Measurements from ENCODE around the gene HAUS7.
A peak's percentile ranks its signal among the peaks of the same experiment; 100 is the strongest.

Gene HAUS7

DNA sequence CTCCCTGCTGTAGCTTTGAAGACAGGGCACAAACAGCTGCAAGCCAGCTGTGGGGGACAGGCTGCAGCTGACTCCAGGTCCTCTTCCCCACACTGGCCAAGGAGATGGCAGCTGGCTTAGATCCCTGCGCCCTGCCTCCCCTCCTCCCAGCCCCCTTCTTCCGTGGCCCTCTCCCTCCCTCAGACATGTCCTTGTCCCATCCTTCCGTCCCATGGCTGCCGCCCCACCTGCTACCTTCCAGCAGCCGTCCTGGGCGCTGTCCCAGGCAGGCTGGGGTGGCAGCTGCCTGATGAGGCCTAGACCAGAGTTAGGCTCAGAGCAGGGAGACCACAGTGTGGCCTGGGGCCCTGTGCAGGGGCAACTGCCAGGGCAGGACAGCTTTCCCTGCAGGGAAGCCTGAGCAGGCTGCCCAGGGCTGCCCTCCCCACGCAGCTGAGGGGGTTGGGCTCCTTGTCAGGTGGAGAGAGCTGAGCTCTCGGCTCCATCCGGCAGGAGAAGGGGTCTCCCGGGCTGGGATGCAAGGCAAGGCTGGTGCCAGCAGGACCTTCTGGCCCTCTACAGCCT is 21.1 kb upstream of the HAUS7 start:
- no peak for TF ChIP-seq Cebpa-rat (IDR thresholded peaks at IDR 0.05)
- Histone ChIP-seq H3K36me3 (no peaks in the 10 kb centered on the region), H3K9ac (peak overlapping the region in 8 of 11 experiments; percentile 36 to 73 (median 56); a peak in 16 of 22 replicates), H3K4me3 (peak overlapping the region in 3 of 10 experiments; percentile 7 to 31 (median 13); a peak in 3 of 20 replicates), H3K4me1 (peaks cover 36 to 98% (median 97%) of the 10 kb centered on the region in 10 experiments), H4K20me1 (peaks cover 0 to 80% (median 0%) of the 10 kb centered on the region in 11 experiments; a peak in 7 of 22 replicates), H3K9me3 (replicated peaks in 1 of 11) (no peaks in the 10 kb centered on the region), H3K27me3 (peaks cover 0 to 85% (median 59%) of the 10 kb centered on the region in 11 experiments; a peak in 19 of 22 replicates), H3K27ac (peak overlapping the region in 8 of 11 experiments; percentile 26 to 81 (median 68); a peak in 15 of 22 replicates), H3K4me2 (peak overlapping the region; percentile 50 to 86 (median 76))

GRCh38 chrX:153490217-153490930 is 20.0 kb upstream of the HAUS7 start:
- Histone ChIP-seq H3K27ac (peak overlapping the region in 6 of 11 experiments; percentile 60 to 81 (median 69); a peak in 10 of 22 replicates), H3K4me1 (peaks cover 36 to 98% (median 97%) of the 10 kb centered on the region in 10 experiments), H3K4me2 (peak overlapping the region in 10 of 11 experiments; percentile 19 to 86 (median 76); a peak in 18 of 22 replicates), H4K20me1 (peaks cover 0 to 75% (median 0%) of the 10 kb centered on the region in 11 experiments; a peak in 9 of 22 replicates), H3K4me3 (no peak overlapping the region), H3K9ac (peak overlapping the region in 4 of 11 experiments; percentile 60 to 73 (median 66); a peak in 5 of 22 replicates), H3K27me3 (peaks cover 6 to 88% (median 64%) of the 10 kb centered on the region in 11 experiments; a peak in 20 of 22 replicates), H3K36me3 (no peaks in the 10 kb centered on the region), H3K9me3 (replicated peaks in 1 of 11) (no peaks in the 10 kb centered on the region)
- TF ChIP-seq Cebpa-rat (IDR thresholded peaks at IDR 0.05), result no peak

- Histone ChIP-seq H3K36me3 (no peaks in the 10 kb centered on the region), H3K9me3 (replicated peaks in 1 of 11) (no peaks in the 10 kb centered on the region), H3K4me1 (peaks cover 27 to 100% (median 97%) of the 10 kb centered on the region in 10 experiments; a peak in 19 of 20 replicates), H3K27me3 (peaks cover 20 to 94% (median 74%) of the 10 kb centered on the region in 11 experiments), H3K9ac (peak overlapping the region in 2 of 11 experiments; percentile 10 to 29; a peak in 3 of 22 replicates), H3K4me2 (peak overlapping the region; percentile 44 to 83 (median 67)), H4K20me1 (peaks cover 0 to 78% (median 0%) of the 10 kb centered on the region in 11 experiments; a peak in 10 of 22 replicates), H3K4me3 (no peak overlapping the region), H3K27ac (peak overlapping the region in 3 of 11 experiments; percentile 25 to 40 (median 40); a peak in 4 of 22 replicates)
- TF ChIP-seq Cebpa-rat (IDR thresholded peaks at IDR 0.05), result no peak
Measured at GRCh38 chrX:153488231-153488914, 18.0 kb upstream of the HAUS7 start.

GRCh38 chrX:153487590-153488071 is 17.3 kb upstream of the HAUS7 start:
- peaks cover 27 to 100% (median 96%) of the 10 kb centered on the region in 10 experiments; a peak in 19 of 20 replicates for H3K4me1 ChIP-seq
- H3K9me3 ChIP-seq (replicated peaks in 1 of 11), result no peaks in the 10 kb centered on the region
- peak overlapping the region in 8 of 11 experiments; percentile 38 to 83 (median 76); a peak in 15 of 22 replicates for H3K4me2 ChIP-seq
- H3K27ac ChIP-seq, result peak overlapping the region in 1 of 11 experiments; percentile 32; a peak in 1 of 22 replicates
- H3K9ac ChIP-seq, result 0 out of 22 replicates have a peak overlapping the region, but pooled peaks of 1 of the 11 experiments have one; percentile 4
- H3K36me3 ChIP-seq, result no peaks in the 10 kb centered on the region
- TF ChIP-seq Cebpa-rat (IDR thresholded peaks at IDR 0.05), result no peak
- no peak overlapping the region for H3K4me3 ChIP-seq
- peaks cover 0 to 79% (median 0%) of the 10 kb centered on the region in 11 experiments; a peak in 10 of 22 replicates for H4K20me1 ChIP-seq
- H3K27me3 ChIP-seq, result peaks cover 22 to 94% (median 74%) of the 10 kb centered on the region in 11 experiments

DNA sequence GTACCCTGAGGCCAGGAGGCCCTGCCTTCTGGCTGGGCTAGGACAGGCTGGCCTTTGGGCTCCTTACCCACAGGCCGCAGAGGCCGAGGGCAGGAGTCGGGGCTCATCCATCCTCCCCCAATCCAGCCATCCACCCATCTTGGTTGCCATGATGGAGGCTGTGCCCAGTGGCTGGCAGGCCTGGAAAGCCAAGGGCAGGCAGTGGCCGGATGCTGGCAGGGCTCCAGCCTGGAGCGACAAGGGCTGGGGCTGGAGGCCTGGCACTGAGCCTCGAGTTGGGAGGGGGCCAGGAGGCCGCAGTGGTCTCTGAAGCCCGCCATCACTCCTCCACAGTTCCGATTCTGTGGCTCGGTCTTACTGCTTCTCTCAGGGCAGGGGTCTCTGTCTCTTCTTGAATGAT is 15.8 kb upstream of the HAUS7 start:
- H3K4me2 ChIP-seq, result peak overlapping the region in 9 of 11 experiments; percentile 28 to 83 (median 76); a peak in 16 of 22 replicates
- no peaks in the 10 kb centered on the region for H3K9me3 ChIP-seq (replicated peaks in 1 of 11)
- H4K20me1 ChIP-seq, result peaks cover 0 to 72% (median 0%) of the 10 kb centered on the region in 11 experiments; a peak in 10 of 22 replicates
- H3K4me1 ChIP-seq, result peaks cover 13 to 100% (median 96%) of the 10 kb centered on the region in 10 experiments; a peak in 19 of 20 replicates
- peaks cover 22 to 94% (median 66%) of the 10 kb centered on the region in 11 experiments for H3K27me3 ChIP-seq
- H3K4me3 ChIP-seq, result no peak overlapping the region
- no peak overlapping the region for H3K9ac ChIP-seq
- no peaks in the 10 kb centered on the region for H3K36me3 ChIP-seq
- TF ChIP-seq Cebpa-rat (IDR thresholded peaks at IDR 0.05), result no peak
- H3K27ac ChIP-seq, result no peak overlapping the region

- Histone ChIP-seq H3K9me3 (replicated peaks in 1 of 11) (no peaks in the 10 kb centered on the region), H3K4me2 (peak overlapping the region in 10 of 11 experiments; percentile 23 to 83 (median 72); a peak in 18 of 22 replicates), H4K20me1 (peaks cover 0 to 66% (median 0%) of the 10 kb centered on the region in 11 experiments; a peak in 10 of 22 replicates), H3K27me3 (peaks cover 22 to 94% (median 60%) of the 10 kb centered on the region in 11 experiments), H3K27ac (no peak overlapping the region), H3K9ac (no peak overlapping the region), H3K4me3 (no peak overlapping the region), H3K4me1 (peaks cover 9 to 100% (median 96%) of the 10 kb centered on the region in 10 experiments; a peak in 19 of 20 replicates), H3K36me3 (no peaks in the 10 kb centered on the region)
- TF ChIP-seq Cebpa-rat (IDR thresholded peaks at IDR 0.05), result no peak
Measured at GRCh38 chrX:153485396-153486080, 15.2 kb upstream of the HAUS7 start.

DNA sequence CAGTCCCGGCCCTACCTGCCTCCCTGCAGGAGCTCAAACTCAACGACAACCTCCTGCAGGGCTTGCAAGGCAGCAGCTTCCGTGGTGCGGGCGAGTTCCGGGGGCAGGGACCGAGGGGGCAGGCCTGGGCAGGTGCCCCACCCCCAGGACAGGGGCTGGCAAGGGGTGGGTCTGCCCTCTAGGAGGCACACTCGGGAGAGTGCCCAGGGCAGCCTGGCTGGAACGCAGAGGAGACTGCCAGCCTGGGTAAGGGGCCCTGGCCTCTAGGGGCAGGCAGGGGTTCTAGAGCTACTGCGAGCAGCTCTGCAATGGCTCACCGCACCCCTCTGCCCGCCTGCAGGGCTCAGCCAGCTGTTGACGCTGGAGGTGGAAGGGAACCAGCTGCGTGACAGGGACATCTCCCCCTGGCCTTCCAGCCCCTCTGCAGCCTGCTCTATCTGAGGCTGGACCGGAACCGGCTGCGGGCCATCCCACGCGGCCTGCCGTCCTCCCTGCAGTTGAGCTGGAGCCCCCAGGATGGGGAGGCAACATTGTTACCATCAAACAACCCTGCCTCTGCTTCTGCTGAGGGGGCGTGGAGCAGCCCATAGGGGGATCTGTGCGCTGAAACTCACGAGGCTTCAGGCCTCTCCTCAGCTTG is 12.1 kb upstream of the HAUS7 start:
- peaks cover 0 to 93% (median 78%) of the 10 kb centered on the region in 10 experiments; a peak in 17 of 20 replicates for H3K4me1 ChIP-seq
- TF ChIP-seq Cebpa-rat (IDR thresholded peaks at IDR 0.05), result no peak
- H3K27ac ChIP-seq, result no peak overlapping the region
- H3K9ac ChIP-seq, result no peak overlapping the region
- no peaks in the 10 kb centered on the region for H3K36me3 ChIP-seq
- H3K27me3 ChIP-seq, result peaks cover 22 to 96% (median 64%) of the 10 kb centered on the region in 11 experiments
- H3K4me3 ChIP-seq, result no peak overlapping the region
- H3K4me2 ChIP-seq, result peak overlapping the region in 6 of 11 experiments; percentile 14 to 77 (median 71); a peak in 9 of 22 replicates
- no peaks in the 10 kb centered on the region for H3K9me3 ChIP-seq (replicated peaks in 1 of 11)
- peaks cover 0 to 38% (median 0%) of the 10 kb centered on the region in 11 experiments; a peak in 9 of 22 replicates for H4K20me1 ChIP-seq

Data from BLaER1 treated with 17β-estradiol and CSF1 and Interleukin-3, amounts not matched to agents 10 nM and 100 nM (cell line).